C4-2B (cell line): ENCODE results near the gene ATG7.

Experiments
- ZFX ChIP-seq: fragments of 450-650 bp; IDR thresholded peaks from 2 replicates; pipeline ENCODE4 v1.6.1; 2017
- TF ChIP-seq, protein P1 (sequence below): fragments of 450-650 bp; conservative IDR thresholded peaks from 2 replicates; pipeline ENCODE4 v1.5.1; 2017; ENCODE audit warnings: mild to moderate bottlenecking

DNA sequence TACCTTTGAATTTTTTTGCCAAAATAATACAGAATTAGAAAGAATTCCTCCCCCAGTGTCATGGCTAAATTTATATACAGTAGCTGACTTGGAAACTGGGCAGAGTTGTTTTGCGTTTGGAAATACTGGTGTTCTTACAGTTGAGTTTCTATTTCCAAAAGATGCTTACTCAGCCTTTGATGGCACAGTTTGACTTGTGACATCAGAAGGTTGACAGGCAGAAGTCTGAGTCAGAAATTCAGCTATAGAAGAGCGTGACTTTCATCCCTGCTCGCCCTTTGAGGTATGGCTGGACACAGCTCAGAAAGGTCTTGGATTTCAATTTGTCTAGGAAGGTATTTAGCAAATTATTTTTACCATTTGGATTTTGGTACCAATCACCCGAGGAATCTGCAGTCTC, 195.7 kb downstream of the ATG7 start:
- TF ChIP-seq, protein P1, sequence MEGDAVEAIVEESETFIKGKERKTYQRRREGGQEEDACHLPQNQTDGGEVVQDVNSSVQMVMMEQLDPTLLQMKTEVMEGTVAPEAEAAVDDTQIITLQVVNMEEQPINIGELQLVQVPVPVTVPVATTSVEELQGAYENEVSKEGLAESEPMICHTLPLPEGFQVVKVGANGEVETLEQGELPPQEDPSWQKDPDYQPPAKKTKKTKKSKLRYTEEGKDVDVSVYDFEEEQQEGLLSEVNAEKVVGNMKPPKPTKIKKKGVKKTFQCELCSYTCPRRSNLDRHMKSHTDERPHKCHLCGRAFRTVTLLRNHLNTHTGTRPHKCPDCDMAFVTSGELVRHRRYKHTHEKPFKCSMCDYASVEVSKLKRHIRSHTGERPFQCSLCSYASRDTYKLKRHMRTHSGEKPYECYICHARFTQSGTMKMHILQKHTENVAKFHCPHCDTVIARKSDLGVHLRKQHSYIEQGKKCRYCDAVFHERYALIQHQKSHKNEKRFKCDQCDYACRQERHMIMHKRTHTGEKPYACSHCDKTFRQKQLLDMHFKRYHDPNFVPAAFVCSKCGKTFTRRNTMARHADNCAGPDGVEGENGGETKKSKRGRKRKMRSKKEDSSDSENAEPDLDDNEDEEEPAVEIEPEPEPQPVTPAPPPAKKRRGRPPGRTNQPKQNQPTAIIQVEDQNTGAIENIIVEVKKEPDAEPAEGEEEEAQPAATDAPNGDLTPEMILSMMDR, result no peak
- TF ChIP-seq ZFX, result no peak
